HG03342 (cell line): ENCODE measurements around the gene WNT3.

Experiments used
- ATAC-seq: cut with Tn5 transposase; IDR thresholded peaks from one replicate; pipeline ENCODE4 v1.9.1; 2021; ENCODE audit warnings: mild to moderate bottlenecking, moderate library complexity; ENCODE audit not compliant: unreplicated experiment

WNT3 gene

GRCh38 chr17:46733837-46734475 is 84.5 kb downstream of the WNT3 start:
- no peak for ATAC-seq

- ATAC-seq, result no peak
Measured at GRCh38 chr17:46732754-46733398, 85.6 kb downstream of the WNT3 start.

GRCh38 chr17:46732160-46732559 is 86.3 kb downstream of the WNT3 start:
- no peak for ATAC-seq

- no peak for ATAC-seq
Measured at GRCh38 chr17:46730679-46731078, 87.8 kb downstream of the WNT3 start.

GRCh38 chr17:46730026-46730425 is 88.5 kb downstream of the WNT3 start:
- ATAC-seq, result no peak

- no peak for ATAC-seq
Measured at GRCh38 chr17:46727572-46728348, 90.7 kb downstream of the WNT3 start.

- ATAC-seq, result no peak
Measured at GRCh38 chr17:46726206-46726605, 92.3 kb downstream of the WNT3 start.

GRCh38 chr17:46722662-46723285 is 95.7 kb downstream of the WNT3 start:
- ATAC-seq, result no peak

- ATAC-seq, result no peak
Measured at GRCh38 chr17:46720408-46720807, 98.1 kb downstream of the WNT3 start.

- no peak for ATAC-seq
Measured at GRCh38 chr17:46719891-46720290, 98.6 kb downstream of the WNT3 start.

- ATAC-seq, result no peak
Measured at GRCh38 chr17:46717999-46718398, 100.5 kb downstream of the WNT3 start.
